HG03095 (cell line): ENCODE measurements around the gene KIAA1755.

Experiments used
- ATAC-seq: cut with Tn5 transposase; IDR thresholded peaks from one replicate; pipeline ENCODE4 v1.9.1; 2021; ENCODE audit warnings: moderate library complexity; ENCODE audit not compliant: unreplicated experiment

The KIAA1755 gene

GRCh38 chr20:38209054-38209675 lies 51.4 kb downstream of the KIAA1755 start:
- no peak for ATAC-seq

- no peak for ATAC-seq
These were observed 52.0 kb downstream of the KIAA1755 start for GRCh38 chr20:38208523-38208922.

GRCh38 chr20:38208088-38208487 lies 52.4 kb downstream of the KIAA1755 start:
- no peak for ATAC-seq

GRCh38 chr20:38207621-38208020 lies 52.9 kb downstream of the KIAA1755 start:
- ATAC-seq = no peak

- ATAC-seq = no peak
These were observed 55.5 kb downstream of the KIAA1755 start for GRCh38 chr20:38205001-38205400.

- ATAC-seq = no peak
These were observed 56.6 kb downstream of the KIAA1755 start for GRCh38 chr20:38203981-38204357.

- no peak for ATAC-seq
These were observed 57.1 kb downstream of the KIAA1755 start for GRCh38 chr20:38203337-38203980.

- ATAC-seq = no peak
These were observed 57.6 kb downstream of the KIAA1755 start for GRCh38 chr20:38202982-38203293.

GRCh38 chr20:38202153-38202981 lies 58.2 kb downstream of the KIAA1755 start:
- no peak for ATAC-seq

GRCh38 chr20:38201356-38201755 lies 59.2 kb downstream of the KIAA1755 start:
- ATAC-seq = no peak

- ATAC-seq = no peak
These were observed 59.9 kb downstream of the KIAA1755 start for GRCh38 chr20:38200646-38201045.

GRCh38 chr20:38199501-38200390 lies 60.8 kb downstream of the KIAA1755 start:
- ATAC-seq = no peak

- no peak for ATAC-seq
These were observed 62.2 kb downstream of the KIAA1755 start for GRCh38 chr20:38198238-38198861.

- no peak for ATAC-seq
These were observed 62.9 kb downstream of the KIAA1755 start for GRCh38 chr20:38197619-38198018.

GRCh38 chr20:38197217-38197616 lies 63.3 kb downstream of the KIAA1755 start:
- no peak for ATAC-seq

GRCh38 chr20:38196592-38196991 lies 63.9 kb downstream of the KIAA1755 start:
- ATAC-seq = no peak

- no peak for ATAC-seq
These were observed 64.5 kb downstream of the KIAA1755 start for GRCh38 chr20:38196076-38196475.

- no peak for ATAC-seq
These were observed 65.0 kb downstream of the KIAA1755 start for GRCh38 chr20:38195521-38195920.

GRCh38 chr20:38194971-38195504 lies 65.5 kb downstream of the KIAA1755 start:
- no peak for ATAC-seq

- ATAC-seq = no peak
These were observed 66.9 kb downstream of the KIAA1755 start for GRCh38 chr20:38193586-38194105.
